A549 (cell line): ENCODE results near the gene HUNK. TPM values are rescaled to one million over a fixed set of nuclear protein-coding genes. Genes with fewer than 3 reads are reported as not detected.
"Not testable (repeated sequence)": the region's sequence is repeated elsewhere in the genome, so short reads cannot be mapped to it uniquely, and the experiment has no call there.

Experiments
- ATAC-seq, 2 experiments: fragments of 200-7000 bp in 1 of 2; fragments of >200 bp in 1 of 2; cut with Nextera tagmentation in 1 of 2; cut with Tn5 transposase in 1 of 2; 3 replicates each; pipeline versions ENCODE4 v1.8.0 to v1.9.1; 2018 to 2020; ENCODE audit warnings: mild to moderate bottlenecking in 1 of 2, moderate library complexity in 1 of 2
- CTCF ChIA-PET: fragments of 300-600 bp; sonication (Branson Sonifier 250); formaldehyde crosslinking; extraction: SDS; loops from one replicate; lab custom pipeline; 2021; ENCODE audit warnings: antibody characterized with exemption, inconsistent platforms; lab: Yijun Ruan, JAX
- POLR2A ChIA-PET: fragments of 350-600 bp; formaldehyde crosslinking; extraction: SDS; loops from one replicate; lab custom pipeline; 2021; ENCODE audit warnings: antibody characterized with exemption, inconsistent platforms; lab: Yijun Ruan, JAX
- DNase-seq, 2 experiments: peaks; one replicate each; pipeline versions ENCODE4 v3.0.0 to v3.0.0-alpha.2; 2011 to 2016; ENCODE audit warnings: low read depth in 1 of 2, low spot score in 1 of 2
- FAIRE-seq: peaks from 2 replicates; lab custom pipeline; 2011; peaks lifted over from hg19 to GRCh38; lab: Jason Lieb, UNC
- H3K27ac ChIP-seq, 2 experiments: fragments of >200 bp; sonication (Bioruptor Twin); formaldehyde crosslinking; 3 replicates each; pipeline ENCODE4 v1.5.1; 2016 to 2017
- H3K4me1 ChIP-seq: fragments of >200 bp; sonication (Bioruptor Twin); formaldehyde crosslinking; 3 replicates; pipeline ENCODE4 v1.6.1; 2016
- H3K4me2 ChIP-seq: fragments of >200 bp; sonication (Bioruptor Twin); formaldehyde crosslinking; 3 replicates; pipeline ENCODE4 v1.6.1; 2016
- H3K4me3 ChIP-seq: fragments of >200 bp; sonication (Bioruptor Twin); formaldehyde crosslinking; 3 replicates; pipeline ENCODE4 v1.5.1; 2016
- H3K9me3 ChIP-seq: fragments of >200 bp; sonication (Bioruptor Twin); formaldehyde crosslinking; 3 replicates; pipeline ENCODE4 v1.6.1; 2016
- BHLHE40 ChIP-seq: IDR thresholded peaks from 2 replicates; pipeline ENCODE4 v1.6.1; 2012; ENCODE audit warnings: low read depth, low read length, inconsistent platforms
- CEBPB ChIP-seq, 2 experiments: fragments of >200 bp in 1 of 2; sonication (Bioruptor Twin) in 1 of 2; formaldehyde crosslinking in 1 of 2; IDR thresholded peaks; 2 replicates each; pipeline ENCODE4 v1.6.1; 2012 to 2016
- CHD4 ChIP-seq: fragments of 200-600 bp; sonication (generic); IDR thresholded peaks from 2 replicates; pipeline ENCODE4 v1.6.1; 2016; ENCODE audit warnings: antibody characterized with exemption, mild to moderate bottlenecking, borderline replicate concordance
- EHF ChIP-seq: fragments of 250-450 bp; sonication (Bioruptor Pico); IDR thresholded peaks from 2 replicates; pipeline ENCODE4 v1.5.0; 2020; ENCODE audit warnings: mild to moderate bottlenecking
- FOSL2 ChIP-seq, 2 experiments: fragments of 450-650 bp in 1 of 2; fragments of >200 bp in 1 of 2; sonication (Bioruptor Twin) in 1 of 2; formaldehyde crosslinking; IDR thresholded peaks; 2 replicates each; pipeline versions ENCODE4 v1.5.0 to v1.6.1; 2016 to 2020; ENCODE audit warnings: mild to moderate bottlenecking in 1 of 2, moderate library complexity in 1 of 2
- HDAC2 ChIP-seq: fragments of 200-600 bp; sonication (generic); IDR thresholded peaks from 2 replicates; pipeline ENCODE4 v1.6.1; 2016
- HEYL ChIP-seq: fragments of 250-450 bp; sonication (Bioruptor Pico); IDR thresholded peaks from 2 replicates; pipeline ENCODE4 v1.8.0; 2021; ENCODE audit warnings: mild to moderate bottlenecking, moderate library complexity
- RFX5 ChIP-seq: fragments of 450-650 bp; IDR thresholded peaks from 2 replicates; pipeline ENCODE4 v1.7.1; 2014; ENCODE audit warnings: antibody characterized with exemption, mild to moderate bottlenecking, moderate library complexity
- ZC3H11A ChIP-seq: fragments of 450-650 bp; IDR thresholded peaks from 2 replicates; pipeline ENCODE4 v1.6.1; 2014; ENCODE audit warnings: antibody characterized with exemption, mild to moderate bottlenecking
- WGBS: methylation state at CpG from one replicate; pipeline ENCODE4 v1.1.6; 2017; ENCODE audit errors: missing lambda C conversion rate; 5-methylcytosine and 5-hydroxymethylcytosine counted together
- polyA plus RNA-seq, 4 experiments: library from polyadenylated mRNA; depleted of rRNA in 3 of 4; stranded (reverse); fragments of >200 nt; fragmentation: RNase III in 1 of 4; extraction: RNeasy Plus Mini Kit Qiagen cat#74134 plus additional on column Dnase treatment in 1 of 4; gene quantifications; 2 replicates in 3 of 4; 3 replicates in 1 of 4; pipeline ENCODE4 v1.2.3, GENCODE V29; 2011 to 2017
- TF ChIP-seq, protein P1 (sequence below): fragments of 250-450 bp; sonication (Bioruptor Pico); IDR thresholded peaks from 2 replicates; pipeline ENCODE4 v1.5.0; 2020; ENCODE audit warnings: low read depth, mild to moderate bottlenecking, moderate library complexity
- TF ChIP-seq, protein P2 (sequence below): fragments of 250-450 bp; sonication (Bioruptor Pico); IDR thresholded peaks from 2 replicates; pipeline ENCODE4 v1.5.0; 2021; ENCODE audit warnings: mild to moderate bottlenecking, moderate library complexity, borderline replicate concordance
- TF ChIP-seq, protein P3 (sequence below): fragments of >200 bp; sonication (Bioruptor Twin); formaldehyde crosslinking; IDR thresholded peaks from 2 replicates; pipeline ENCODE4 v1.6.1; 2016

HUNK gene
- polyA plus RNA-seq, 2 of the 4 experiments (the other 2 are of a cell fraction) = 0.44 to 0.52 TPM

DNA sequence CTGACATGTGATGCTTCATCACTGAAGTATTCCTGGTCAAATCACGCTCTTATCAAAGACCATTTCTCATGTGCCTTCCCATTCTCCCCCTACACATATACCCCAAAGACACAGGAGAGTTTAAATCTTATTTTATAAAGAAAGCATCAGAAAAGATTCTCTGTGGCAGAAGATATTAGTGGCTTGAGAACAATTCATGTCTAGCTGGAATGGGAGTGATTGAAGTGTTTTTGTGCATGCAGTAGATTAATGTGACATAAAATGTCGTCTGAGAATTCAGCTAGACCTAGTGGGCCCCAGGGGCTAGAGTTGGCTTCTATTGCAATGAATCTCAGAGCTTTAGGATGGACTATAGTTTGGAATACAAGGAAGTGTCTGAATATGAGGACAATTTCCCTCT is 163.9 kb downstream of the HUNK start:
- no peak overlapping the region for H3K27ac ChIP-seq
- ChIA-PET CTCF (no interaction called here), POLR2A (no interaction called here)
- TF ChIP-seq FOSL2 (IDR thresholded peaks at IDR 0.05) (no peak), FOSL2 (CRISPR knock-in tag; IDR thresholded peaks at IDR 0.05) (no peak), CHD4 (no peak), RFX5 (no peak), HEYL (CRISPR knock-in tag) (no peak), ZC3H11A (no peak), CEBPB (IDR thresholded peaks at IDR 0.05) (no peak)
- TF ChIP-seq, protein P1, sequence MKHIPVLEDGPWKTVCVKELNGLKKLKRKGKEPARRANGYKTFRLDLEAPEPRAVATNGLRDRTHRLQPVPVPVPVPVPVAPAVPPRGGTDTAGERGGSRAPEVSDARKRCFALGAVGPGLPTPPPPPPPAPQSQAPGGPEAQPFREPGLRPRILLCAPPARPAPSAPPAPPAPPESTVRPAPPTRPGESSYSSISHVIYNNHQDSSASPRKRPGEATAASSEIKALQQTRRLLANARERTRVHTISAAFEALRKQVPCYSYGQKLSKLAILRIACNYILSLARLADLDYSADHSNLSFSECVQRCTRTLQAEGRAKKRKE (CRISPR knock-in tag) = no peak
- TF ChIP-seq, protein P2, sequence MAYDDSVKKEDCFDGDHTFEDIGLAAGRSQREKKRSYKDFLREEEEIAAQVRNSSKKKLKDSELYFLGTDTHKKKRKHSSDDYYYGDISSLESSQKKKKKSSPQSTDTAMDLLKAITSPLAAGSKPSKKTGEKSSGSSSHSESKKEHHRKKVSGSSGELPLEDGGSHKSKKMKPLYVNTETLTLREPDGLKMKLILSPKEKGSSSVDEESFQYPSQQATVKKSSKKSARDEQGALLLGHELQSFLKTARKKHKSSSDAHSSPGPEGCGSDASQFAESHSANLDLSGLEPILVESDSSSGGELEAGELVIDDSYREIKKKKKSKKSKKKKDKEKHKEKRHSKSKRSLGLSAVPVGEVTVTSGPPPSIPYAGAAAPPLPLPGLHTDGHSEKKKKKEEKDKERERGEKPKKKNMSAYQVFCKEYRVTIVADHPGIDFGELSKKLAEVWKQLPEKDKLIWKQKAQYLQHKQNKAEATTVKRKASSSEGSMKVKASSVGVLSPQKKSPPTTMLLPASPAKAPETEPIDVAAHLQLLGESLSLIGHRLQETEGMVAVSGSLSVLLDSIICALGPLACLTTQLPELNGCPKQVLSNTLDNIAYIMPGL (CRISPR knock-in tag) = no peak
- H3K4me2 ChIP-seq = no peak overlapping the region
- H3K4me1 ChIP-seq = no peaks in the 10 kb centered on the region
- no peaks in the 10 kb centered on the region for H3K9me3 ChIP-seq
- FAIRE-seq = no peak
- no peak for ATAC-seq
- no peak for DNase-seq
- 9% methylated on average over 2 of the region's 2 CpGs for WGBS
- no peak overlapping the region for H3K4me3 ChIP-seq

DNA sequence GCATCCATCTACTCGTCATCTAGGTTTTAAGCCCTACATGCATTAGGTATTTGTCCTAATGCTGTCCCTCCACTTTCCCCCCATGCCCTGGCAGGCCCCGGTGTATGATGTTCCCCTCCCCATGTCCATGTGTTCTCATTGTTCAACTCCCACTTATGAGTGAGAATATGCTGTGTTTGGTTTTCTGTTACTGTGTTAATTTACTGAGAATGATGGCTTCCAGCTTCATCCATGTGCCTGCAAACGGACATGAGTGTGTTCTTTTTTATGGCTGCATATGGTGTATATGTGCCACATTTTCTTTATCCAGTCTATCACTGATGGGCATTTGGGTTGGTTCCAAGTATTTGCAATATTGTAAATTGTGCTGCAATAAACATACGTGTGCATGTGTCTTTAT is 165.9 kb downstream of the HUNK start:
- H3K9me3 ChIP-seq, H3K4me2 ChIP-seq, DNase-seq, H3K4me1 ChIP-seq, FAIRE-seq, CTCF ChIA-PET, H3K4me3 ChIP-seq, ATAC-seq, POLR2A ChIA-PET, H3K27ac ChIP-seq: not testable (repeated sequence)
- 8% methylated on average over 4 of the region's 4 CpGs for WGBS

DNA sequence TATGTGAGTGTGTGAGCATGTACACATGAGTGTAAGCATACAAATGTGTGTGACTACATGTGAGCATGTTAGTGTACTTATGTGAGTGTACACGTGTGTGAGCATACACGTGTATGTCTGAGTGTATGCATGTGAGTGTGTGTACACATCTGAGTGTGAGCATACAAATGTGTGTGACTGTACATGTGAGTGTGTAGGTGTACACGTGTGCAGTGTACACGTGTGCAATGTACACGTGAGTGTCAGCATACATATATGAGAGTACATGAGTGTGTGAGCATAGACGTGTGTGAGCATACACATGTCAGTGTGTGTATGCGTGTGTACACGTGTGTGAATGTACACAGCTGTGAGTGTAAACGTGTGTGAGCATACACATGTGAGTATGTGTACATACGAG is 170.6 kb downstream of the HUNK start:
- CTCF ChIA-PET = no interaction called here
- FAIRE-seq (no peak), ATAC-seq (no peak), DNase-seq (no peak)
- Histone ChIP-seq H3K4me3 (no peak overlapping the region), H3K27ac (no peak overlapping the region), H3K4me2 (no peak overlapping the region), H3K9me3 (no peaks in the 10 kb centered on the region), H3K4me1 (no peaks in the 10 kb centered on the region)
- TF ChIP-seq EHF (CRISPR knock-in tag) (no peak), HDAC2 (no peak)
- TF ChIP-seq, protein P3, sequence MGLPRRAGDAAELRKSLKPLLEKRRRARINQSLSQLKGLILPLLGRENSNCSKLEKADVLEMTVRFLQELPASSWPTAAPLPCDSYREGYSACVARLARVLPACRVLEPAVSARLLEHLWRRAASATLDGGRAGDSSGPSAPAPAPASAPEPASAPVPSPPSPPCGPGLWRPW = no peak
- POLR2A ChIA-PET = no interaction called here
- WGBS = 53% methylated on average over 10 of the region's 10 CpGs

DNA sequence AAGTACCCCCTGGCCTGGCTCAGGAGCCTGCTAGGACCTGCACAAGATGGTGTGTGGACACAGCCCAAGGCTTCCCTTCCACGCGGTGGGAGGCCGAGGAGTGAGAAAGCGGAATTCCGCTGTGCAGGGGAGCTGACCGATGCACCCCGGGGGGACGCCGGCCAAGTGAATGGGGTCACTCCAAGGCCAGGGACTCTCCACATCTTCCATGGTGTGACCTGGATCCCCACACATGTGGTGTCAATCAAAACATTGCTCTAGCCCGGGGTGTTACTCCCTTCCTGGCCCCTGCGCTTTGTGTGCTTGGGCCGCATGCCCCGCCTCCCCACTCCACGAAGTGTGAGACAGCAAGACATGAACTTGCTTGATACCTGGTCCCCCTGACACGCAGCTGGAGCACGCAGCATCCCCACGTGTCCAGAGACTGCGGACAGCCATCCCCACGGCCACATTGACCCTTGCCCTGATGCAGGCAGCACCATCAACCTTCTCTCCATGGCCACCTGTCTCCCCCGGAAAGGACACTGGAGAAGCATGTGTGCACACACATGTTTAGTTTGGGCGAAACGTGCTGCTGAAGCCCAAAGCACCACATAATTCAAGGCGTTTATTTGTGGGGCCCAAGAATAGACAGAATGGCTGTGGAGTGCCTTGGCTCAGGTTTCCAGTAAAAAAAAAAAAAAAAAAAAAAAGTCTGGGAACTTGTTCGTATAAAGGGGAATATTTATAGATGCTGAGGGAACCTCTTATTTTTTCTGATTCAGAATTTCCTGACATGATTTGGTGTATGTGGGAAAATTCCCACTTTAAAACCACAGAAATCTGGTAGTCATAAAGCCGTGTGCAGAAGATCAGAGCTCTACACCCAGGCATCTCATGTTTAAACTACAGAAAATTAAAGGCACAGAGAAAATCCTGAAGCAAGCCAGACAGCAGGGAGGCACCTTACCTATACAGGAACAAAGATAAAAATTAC is 171.7 kb downstream of the HUNK start:
- ATAC-seq (no peak), FAIRE-seq (no peak), DNase-seq (no peak)
- WGBS = 51% methylated on average over 15 of the region's 25 CpGs
- TF ChIP-seq CHD4 (no peak), ZC3H11A (no peak), BHLHE40 (no peak)
- Histone ChIP-seq H3K4me3 (no peak overlapping the region), H3K4me1 (no peaks in the 10 kb centered on the region), H3K27ac (no peak overlapping the region), H3K9me3 (no peaks in the 10 kb centered on the region), H3K4me2 (no peak overlapping the region)
- ChIA-PET POLR2A (no interaction called here), CTCF (no interaction called here)
